Measurements from ENCODE around the gene JAKMIP1. TPM values are rescaled to one million over a fixed set of nuclear protein-coding genes. Genes with fewer than 3 reads are reported as not detected.

The JAKMIP1 gene
- polyA plus RNA-seq, 3 donors = 0.08 TPM; not detected in 2

GRCh38 chr4:6001680-6002491, 198.5 kb downstream of the JAKMIP1 start:
- Histone ChIP-seq H3K27ac (ENCODE audit: low read depth in 1 of 2, low read length in 2 of 2) (no peak overlapping the region), H3K36me3 (replicated peaks in 1 of 2; ENCODE audit: control insufficient read depth in 1 of 2, insufficient read depth in 2 of 2, low read length in 2 of 2) (no peaks in the 10 kb centered on the region), H3K9me3 (replicated peaks in 1 of 2; ENCODE audit: control insufficient read depth in 1 of 2, insufficient read depth in 1 of 2, low read length in 2 of 2) (no peaks in the 10 kb centered on the region), H3K9ac (ENCODE audit: insufficient read depth, low read length, poor library complexity, severe bottlenecking) (no peak overlapping the region), H3K27me3 (ENCODE audit: control insufficient read depth in 2 of 2, insufficient read depth in 2 of 2, low read length in 2 of 2) (no peaks in the 10 kb centered on the region), H3K79me2 (ENCODE audit: insufficient read depth, low read length) (no peaks in the 10 kb centered on the region), H4K20me1 (ENCODE audit: insufficient read depth, low read length) (no peaks in the 10 kb centered on the region), H3K4me2 (replicated peaks; ENCODE audit: extremely low read depth, low read length, poor library complexity, severe bottlenecking) (no peak overlapping the region), H2AFZ (ENCODE audit: insufficient read depth, low read depth, low read length, poor library complexity, severe bottlenecking) (no peak overlapping the region), H3K4me1 (ENCODE audit: control insufficient read depth in 1 of 2, insufficient read depth in 2 of 2, low read length in 2 of 2) (no peaks in the 10 kb centered on the region), H3K4me3 (replicated peaks in 1 of 3; ENCODE audit: low read depth in 2 of 3, low read length in 3 of 3) (no peak overlapping the region)
- H3K27me3 Mint-ChIP-seq (ENCODE audit: low read depth in 3 of 3) = peaks cover 0 to 4% (median under 1%) of the 10 kb centered on the region in 3 donors
- no peak for DNase-seq
- no peaks in the 10 kb centered on the region for H3K36me3 Mint-ChIP-seq
- no peak overlapping the region for H3K4me3 Mint-ChIP-seq
- H3K27ac Mint-ChIP-seq = no peak overlapping the region
- no peaks in the 10 kb centered on the region for H3K9me3 Mint-ChIP-seq
- intact Hi-C loops (cut with micrococcal nuclease) = no loop called here
- WGBS (ENCODE audit: insufficient coverage) = 89% methylated on average over 6 of the region's 6 CpGs
- TF ChIP-seq, protein P1, sequence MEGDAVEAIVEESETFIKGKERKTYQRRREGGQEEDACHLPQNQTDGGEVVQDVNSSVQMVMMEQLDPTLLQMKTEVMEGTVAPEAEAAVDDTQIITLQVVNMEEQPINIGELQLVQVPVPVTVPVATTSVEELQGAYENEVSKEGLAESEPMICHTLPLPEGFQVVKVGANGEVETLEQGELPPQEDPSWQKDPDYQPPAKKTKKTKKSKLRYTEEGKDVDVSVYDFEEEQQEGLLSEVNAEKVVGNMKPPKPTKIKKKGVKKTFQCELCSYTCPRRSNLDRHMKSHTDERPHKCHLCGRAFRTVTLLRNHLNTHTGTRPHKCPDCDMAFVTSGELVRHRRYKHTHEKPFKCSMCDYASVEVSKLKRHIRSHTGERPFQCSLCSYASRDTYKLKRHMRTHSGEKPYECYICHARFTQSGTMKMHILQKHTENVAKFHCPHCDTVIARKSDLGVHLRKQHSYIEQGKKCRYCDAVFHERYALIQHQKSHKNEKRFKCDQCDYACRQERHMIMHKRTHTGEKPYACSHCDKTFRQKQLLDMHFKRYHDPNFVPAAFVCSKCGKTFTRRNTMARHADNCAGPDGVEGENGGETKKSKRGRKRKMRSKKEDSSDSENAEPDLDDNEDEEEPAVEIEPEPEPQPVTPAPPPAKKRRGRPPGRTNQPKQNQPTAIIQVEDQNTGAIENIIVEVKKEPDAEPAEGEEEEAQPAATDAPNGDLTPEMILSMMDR (IDR thresholded peaks at IDR 0.05) = no peak
- peaks cover under 1% of the 10 kb centered on the region for H3K4me1 Mint-ChIP-seq

GRCh38 chr4:5999830-6000365, 200.5 kb downstream of the JAKMIP1 start:
- intact Hi-C loops (cut with micrococcal nuclease) = loop anchor here in 1 of 2 donors (5.0 kb wide), 1 partner anchor 327 kb away; no protein-coding TSS in a partner anchor
- Histone ChIP-seq H3K27me3 (ENCODE audit: control insufficient read depth in 2 of 2, insufficient read depth in 2 of 2, low read length in 2 of 2) (no peaks in the 10 kb centered on the region), H3K9me3 (replicated peaks in 1 of 2; ENCODE audit: control insufficient read depth in 1 of 2, insufficient read depth in 1 of 2, low read length in 2 of 2) (no peaks in the 10 kb centered on the region), H3K79me2 (ENCODE audit: insufficient read depth, low read length) (no peaks in the 10 kb centered on the region), H2AFZ (ENCODE audit: insufficient read depth, low read depth, low read length, poor library complexity, severe bottlenecking) (no peak overlapping the region), H3K4me3 (replicated peaks in 1 of 3; ENCODE audit: low read depth in 2 of 3, low read length in 3 of 3) (no peak overlapping the region), H3K27ac (ENCODE audit: low read depth in 1 of 2, low read length in 2 of 2) (no peak overlapping the region), H3K4me2 (replicated peaks; ENCODE audit: extremely low read depth, low read length, poor library complexity, severe bottlenecking) (no peak overlapping the region), H3K9ac (ENCODE audit: insufficient read depth, low read length, poor library complexity, severe bottlenecking) (no peak overlapping the region), H4K20me1 (ENCODE audit: insufficient read depth, low read length) (no peaks in the 10 kb centered on the region), H3K4me1 (ENCODE audit: control insufficient read depth in 1 of 2, insufficient read depth in 2 of 2, low read length in 2 of 2) (no peaks in the 10 kb centered on the region), H3K36me3 (replicated peaks in 1 of 2; ENCODE audit: control insufficient read depth in 1 of 2, insufficient read depth in 2 of 2, low read length in 2 of 2) (no peaks in the 10 kb centered on the region)
- no peak for DNase-seq
- H3K27me3 Mint-ChIP-seq (ENCODE audit: low read depth in 3 of 3) = peaks cover 0 to 6% (median 2%) of the 10 kb centered on the region in 3 donors
- H3K36me3 Mint-ChIP-seq = no peaks in the 10 kb centered on the region
- H3K9me3 Mint-ChIP-seq = no peaks in the 10 kb centered on the region
- WGBS (ENCODE audit: insufficient coverage) = 94% methylated on average over 8 of the region's 9 CpGs
- TF ChIP-seq, protein P1 (IDR thresholded peaks at IDR 0.05) = no peak
- H3K4me1 Mint-ChIP-seq = peaks cover 2% of the 10 kb centered on the region
- peak overlapping the region in 1 of 7 donors; percentile 51 for H3K27ac Mint-ChIP-seq
- H3K4me3 Mint-ChIP-seq = no peak overlapping the region

Measured in CD14-positive monocyte (primary cell).